ENCODE results near the gene TUT4.

Gene TUT4

GRCh38 chr1:52461821-52462220, 91.1 kb downstream of the TUT4 start:
- H4K20me1 ChIP-seq (ENCODE audit: insufficient read depth, low read length), result no peaks in the 10 kb centered on the region
- no peak overlapping the region for H3K27ac ChIP-seq (ENCODE audit: low read depth, low read length, poor library complexity, severe bottlenecking)
- H3K27me3 ChIP-seq (ENCODE audit: insufficient read depth, low read length), result no peaks in the 10 kb centered on the region
- no peak overlapping the region for H3K9ac ChIP-seq (ENCODE audit: low read length)
- H2AFZ ChIP-seq (ENCODE audit: low read length), result no peak overlapping the region
- H3K4me2 ChIP-seq (ENCODE audit: low read length), result no peak overlapping the region
- no peaks in the 10 kb centered on the region for H3F3A ChIP-seq (ENCODE audit: insufficient read depth, low read length)
- H3K9me3 ChIP-seq (ENCODE audit: low read length), result no peaks in the 10 kb centered on the region
- no peak overlapping the region for H3K4me3 ChIP-seq (ENCODE audit: low read depth, low read length, poor library complexity, severe bottlenecking)
- no peaks in the 10 kb centered on the region for H3K4me1 ChIP-seq (ENCODE audit: insufficient read depth, low read length, severe bottlenecking)
- H3K79me2 ChIP-seq (ENCODE audit: insufficient read depth, low read length), result no peaks in the 10 kb centered on the region
- H3K36me3 ChIP-seq (ENCODE audit: insufficient read depth, low read length), result peaks cover 12% of the 10 kb centered on the region
- no peaks in the 10 kb centered on the region for H3K9me2 ChIP-seq (ENCODE audit: low read depth, low read length)
- no peak for TF ChIP-seq CTCF (IDR thresholded peaks at IDR 0.05; ENCODE audit: low read length)
- no peak for TF ChIP-seq EZH2 (IDR thresholded peaks at IDR 0.05; ENCODE audit: borderline replicate concordance, low read length)

- Histone ChIP-seq H3K4me3 (ENCODE audit: low read depth, low read length, poor library complexity, severe bottlenecking) (no peak overlapping the region), H3K9me3 (ENCODE audit: low read length) (no peaks in the 10 kb centered on the region), H4K20me1 (ENCODE audit: insufficient read depth, low read length) (no peaks in the 10 kb centered on the region)
These were observed 92.2 kb downstream of the TUT4 start for GRCh38 chr1:52460694-52461093.

DNA sequence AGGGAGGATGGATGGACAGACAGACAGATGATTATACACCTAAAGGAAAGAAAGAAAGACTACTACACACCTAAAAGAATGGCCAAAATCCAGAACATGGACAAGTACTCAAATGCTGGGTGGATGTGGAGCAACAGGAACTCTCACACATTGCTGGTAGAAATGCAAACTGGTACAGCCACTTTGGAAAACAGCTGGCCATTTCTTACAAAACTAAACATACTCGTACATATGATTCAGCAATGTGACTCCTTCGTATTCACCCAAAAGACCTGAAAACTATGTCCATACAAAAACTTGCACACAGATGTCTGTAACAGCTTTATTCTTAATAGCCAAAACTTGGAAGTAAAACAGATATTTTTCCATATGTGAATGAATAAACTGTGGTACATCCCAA, 97.2 kb downstream of the TUT4 start:
- Histone ChIP-seq H3K9me3 (ENCODE audit: low read length) (no peaks in the 10 kb centered on the region), H3K4me3 (ENCODE audit: low read depth, low read length, poor library complexity, severe bottlenecking) (no peak overlapping the region), H3K27me3 (ENCODE audit: insufficient read depth, low read length) (no peaks in the 10 kb centered on the region), H3K9ac (ENCODE audit: low read length) (no peak overlapping the region), H3K4me2 (ENCODE audit: low read length) (no peak overlapping the region), H2AFZ (ENCODE audit: low read length) (no peak overlapping the region), H4K20me1 (ENCODE audit: insufficient read depth, low read length) (no peaks in the 10 kb centered on the region), H3K9me2 (ENCODE audit: low read depth, low read length) (no peaks in the 10 kb centered on the region), H3F3A (ENCODE audit: insufficient read depth, low read length) (no peaks in the 10 kb centered on the region), H3K79me2 (ENCODE audit: insufficient read depth, low read length) (no peaks in the 10 kb centered on the region), H3K36me3 (ENCODE audit: insufficient read depth, low read length) (peaks cover 20% of the 10 kb centered on the region), H3K27ac (ENCODE audit: low read depth, low read length, poor library complexity, severe bottlenecking) (no peak overlapping the region), H3K4me1 (ENCODE audit: insufficient read depth, low read length, severe bottlenecking) (no peaks in the 10 kb centered on the region)
- TF ChIP-seq EZH2 (IDR thresholded peaks at IDR 0.05; ENCODE audit: borderline replicate concordance, low read length) (no peak), CTCF (IDR thresholded peaks at IDR 0.05; ENCODE audit: low read length) (no peak)

More at GRCh38 chr1:52460694-52461093, 92.2 kb downstream of the TUT4 start:
- Histone ChIP-seq H3K27ac (ENCODE audit: low read depth, low read length, poor library complexity, severe bottlenecking) (no peak overlapping the region), H3K79me2 (ENCODE audit: insufficient read depth, low read length) (no peaks in the 10 kb centered on the region), H3K9me2 (ENCODE audit: low read depth, low read length) (no peaks in the 10 kb centered on the region), H2AFZ (ENCODE audit: low read length) (no peak overlapping the region), H3K36me3 (ENCODE audit: insufficient read depth, low read length) (peaks cover 15% of the 10 kb centered on the region; the same call in 1 of the 2 replicates), H3F3A (ENCODE audit: insufficient read depth, low read length) (no peaks in the 10 kb centered on the region), H3K4me2 (ENCODE audit: low read length) (no peak overlapping the region), H3K9ac (ENCODE audit: low read length) (no peak overlapping the region), H3K4me1 (ENCODE audit: insufficient read depth, low read length, severe bottlenecking) (no peaks in the 10 kb centered on the region), H3K27me3 (ENCODE audit: insufficient read depth, low read length) (no peaks in the 10 kb centered on the region)
- TF ChIP-seq CTCF (IDR thresholded peaks at IDR 0.05; ENCODE audit: low read length), result no peak
- no peak for TF ChIP-seq EZH2 (IDR thresholded peaks at IDR 0.05; ENCODE audit: borderline replicate concordance, low read length)
